ENCODE results near the gene L1TD1.

Gene L1TD1

GRCh38 chr1:62198069-62198780 is 3.6 kb downstream of the L1TD1 start:
- TF ChIP-seq PAX5 (IDR thresholded peaks at IDR 0.05; ENCODE audit: insufficient read depth, low read length, severe bottlenecking) (no peak), POLR2A (IDR thresholded peaks at IDR 0.05; ENCODE audit: low read depth, low read length) (no peak), POU2F2 (IDR thresholded peaks at IDR 0.05; ENCODE audit: low read depth, low read length) (no peak), TAF1 (IDR thresholded peaks at IDR 0.05; ENCODE audit: low read depth, low read length) (no peak), SPI1 (IDR thresholded peaks at IDR 0.05; ENCODE audit: low read depth, low read length) (no peak), POLR2AphosphoS5 (IDR thresholded peaks at IDR 0.05; ENCODE audit: low read depth, low read length) (no peak)
- no peak for FAIRE-seq
- no peak for DNase-seq (ENCODE audit: insufficient read length, low spot score)

GRCh38 chr1:62198781-62199125 is 4.1 kb downstream of the L1TD1 start:
- TF ChIP-seq PAX5 (IDR thresholded peaks at IDR 0.05; ENCODE audit: insufficient read depth, low read length, severe bottlenecking) (no peak), POLR2AphosphoS5 (IDR thresholded peaks at IDR 0.05; ENCODE audit: low read depth, low read length) (no peak), SPI1 (IDR thresholded peaks at IDR 0.05; ENCODE audit: low read depth, low read length) (no peak), POLR2A (IDR thresholded peaks at IDR 0.05; ENCODE audit: low read depth, low read length) (no peak)
- FAIRE-seq (no peak), DNase-seq (ENCODE audit: insufficient read length, low spot score) (no peak)

GRCh38 chr1:62207187-62207586 is 12.5 kb downstream of the L1TD1 start:
- DNase-seq (ENCODE audit: insufficient read length, low spot score) (no peak), FAIRE-seq (no peak)
- TF ChIP-seq TAF1 (IDR thresholded peaks at IDR 0.05; ENCODE audit: low read depth, low read length) (no peak), PAX5 (IDR thresholded peaks at IDR 0.05; ENCODE audit: insufficient read depth, low read length, severe bottlenecking) (no peak), POLR2A (IDR thresholded peaks at IDR 0.05; ENCODE audit: low read depth, low read length) (no peak)

- DNase-seq (ENCODE audit: insufficient read length, low spot score) (no peak), FAIRE-seq (no peak)
- TF ChIP-seq SPI1 (IDR thresholded peaks at IDR 0.05; ENCODE audit: low read depth, low read length): no peak
- no peak for TF ChIP-seq TAF1 (IDR thresholded peaks at IDR 0.05; ENCODE audit: low read depth, low read length)
These were observed 13.4 kb downstream of the L1TD1 start for GRCh38 chr1:62208087-62208486.

- TF ChIP-seq POLR2A (IDR thresholded peaks at IDR 0.05; ENCODE audit: low read depth, low read length) (no peak), SPI1 (IDR thresholded peaks at IDR 0.05; ENCODE audit: low read depth, low read length) (no peak), PAX5 (IDR thresholded peaks at IDR 0.05; ENCODE audit: insufficient read depth, low read length, severe bottlenecking) (no peak), TAF1 (IDR thresholded peaks at IDR 0.05; ENCODE audit: low read depth, low read length) (no peak), POU2F2 (IDR thresholded peaks at IDR 0.05; ENCODE audit: low read depth, low read length) (no peak), POLR2AphosphoS5 (IDR thresholded peaks at IDR 0.05; ENCODE audit: low read depth, low read length) (no peak)
- no peak for FAIRE-seq
- no peak for DNase-seq (ENCODE audit: insufficient read length, low spot score)
These were observed 14.3 kb downstream of the L1TD1 start for GRCh38 chr1:62208970-62209369.

GRCh38 chr1:62209931-62210595 is 15.4 kb downstream of the L1TD1 start:
- FAIRE-seq (no peak), DNase-seq (ENCODE audit: insufficient read length, low spot score) (no peak)
- TF ChIP-seq POU2F2 (IDR thresholded peaks at IDR 0.05; ENCODE audit: low read depth, low read length) (no peak), TAF1 (IDR thresholded peaks at IDR 0.05; ENCODE audit: low read depth, low read length) (no peak), POLR2AphosphoS5 (IDR thresholded peaks at IDR 0.05; ENCODE audit: low read depth, low read length) (no peak), PAX5 (IDR thresholded peaks at IDR 0.05; ENCODE audit: insufficient read depth, low read length, severe bottlenecking) (no peak), POLR2A (IDR thresholded peaks at IDR 0.05; ENCODE audit: low read depth, low read length) (no peak), SPI1 (IDR thresholded peaks at IDR 0.05; ENCODE audit: low read depth, low read length) (no peak)

- DNase-seq (ENCODE audit: insufficient read length, low spot score) (no peak), FAIRE-seq (no peak)
- TF ChIP-seq SPI1 (IDR thresholded peaks at IDR 0.05; ENCODE audit: low read depth, low read length) (no peak), PAX5 (IDR thresholded peaks at IDR 0.05; ENCODE audit: insufficient read depth, low read length, severe bottlenecking) (no peak), POLR2AphosphoS5 (IDR thresholded peaks at IDR 0.05; ENCODE audit: low read depth, low read length) (no peak), POU2F2 (IDR thresholded peaks at IDR 0.05; ENCODE audit: low read depth, low read length) (no peak), POLR2A (IDR thresholded peaks at IDR 0.05; ENCODE audit: low read depth, low read length) (no peak), TAF1 (IDR thresholded peaks at IDR 0.05; ENCODE audit: low read depth, low read length) (no peak)
These were observed 16.3 kb downstream of the L1TD1 start for GRCh38 chr1:62210960-62211359.

GRCh38 chr1:62212411-62212810 is 17.8 kb downstream of the L1TD1 start:
- no peak for DNase-seq (ENCODE audit: insufficient read length, low spot score)
- TF ChIP-seq SPI1 (IDR thresholded peaks at IDR 0.05; ENCODE audit: low read depth, low read length) (no peak), PAX5 (IDR thresholded peaks at IDR 0.05; ENCODE audit: insufficient read depth, low read length, severe bottlenecking) (no peak), POU2F2 (IDR thresholded peaks at IDR 0.05; ENCODE audit: low read depth, low read length) (no peak), TAF1 (IDR thresholded peaks at IDR 0.05; ENCODE audit: low read depth, low read length) (no peak), POLR2AphosphoS5 (IDR thresholded peaks at IDR 0.05; ENCODE audit: low read depth, low read length) (no peak)
- no peak for FAIRE-seq

GRCh38 chr1:62213075-62213914 is 18.6 kb downstream of the L1TD1 start:
- FAIRE-seq (no peak), DNase-seq (ENCODE audit: insufficient read length, low spot score) (no peak)
- TF ChIP-seq TAF1 (IDR thresholded peaks at IDR 0.05; ENCODE audit: low read depth, low read length) (no peak), PAX5 (IDR thresholded peaks at IDR 0.05; ENCODE audit: insufficient read depth, low read length, severe bottlenecking) (no peak), POU2F2 (IDR thresholded peaks at IDR 0.05; ENCODE audit: low read depth, low read length) (no peak), POLR2A (IDR thresholded peaks at IDR 0.05; ENCODE audit: low read depth, low read length) (no peak), POLR2AphosphoS5 (IDR thresholded peaks at IDR 0.05; ENCODE audit: low read depth, low read length) (no peak), SPI1 (IDR thresholded peaks at IDR 0.05; ENCODE audit: low read depth, low read length) (no peak)

All from GM12891 (cell line).